ENCODE data around the gene BMP2K. TPM values are rescaled to one million over a fixed set of nuclear protein-coding genes. Genes with fewer than 3 reads are reported as not detected.

The BMP2K gene
- polyA plus RNA-seq, 2 of the 4 experiments (the other 2 are of a cell fraction), result 9.9 to 19.7 TPM

- no peak overlapping the region for H3K27ac ChIP-seq
- no peaks in the 10 kb centered on the region for H3K9me3 ChIP-seq
- TF ChIP-seq CBX8 (IDR thresholded peaks at IDR 0.05) (no peak), MAFK (IDR thresholded peaks at IDR 0.05; ENCODE audit: partially characterized antibody) (no peak), HDAC2 (IDR thresholded peaks at IDR 0.05) (no peak), HMGXB4 (CRISPR knock-in tag; IDR thresholded peaks at IDR 0.05; ENCODE audit: borderline replicate concordance) (no peak), TFCP2L1 (CRISPR knock-in tag; IDR thresholded peaks at IDR 0.05) (no peak), HEYL (CRISPR knock-in tag; IDR thresholded peaks at IDR 0.05) (no peak), ZC3H11A (IDR thresholded peaks at IDR 0.05) (no peak), HOXB5 (CRISPR knock-in tag; IDR thresholded peaks at IDR 0.05) (no peak), E2F6 (IDR thresholded peaks at IDR 0.05; ENCODE audit: borderline replicate concordance, low read depth) (no peak), JUNB (IDR thresholded peaks at IDR 0.05) (no peak), EHF (CRISPR knock-in tag; IDR thresholded peaks at IDR 0.05) (no peak), TP53 (CRISPR knock-in tag; IDR thresholded peaks at IDR 0.05) (no peak)
- FAIRE-seq (no peak), DNase-seq (ENCODE audit: low read depth in 1 of 2, low spot score in 1 of 2) (no peak), ATAC-seq (no peak)
- WGBS (ENCODE audit: missing lambda C conversion rate), result 94% methylated on average over 1 of the region's 1 CpG
- H3K4me2 ChIP-seq, result no peak overlapping the region
- no peaks in the 10 kb centered on the region for H3K4me1 ChIP-seq
- POLR2A ChIA-PET, result no interaction called here
- CTCF ChIA-PET, result no interaction called here
- no peak overlapping the region for H3K4me3 ChIP-seq
These were observed 101.9 kb downstream of the BMP2K start for GRCh38 chr4:78878031-78878430.

- H3K27ac ChIP-seq, result no peak overlapping the region
- DNase-seq (ENCODE audit: low read depth in 1 of 2, low spot score in 1 of 2), result no peak
- H3K4me1 ChIP-seq, result no peaks in the 10 kb centered on the region
- no peak for TF ChIP-seq SREBF2 (IDR thresholded peaks at IDR 0.05)
- TF ChIP-seq BHLHE40 (IDR thresholded peaks at IDR 0.05; ENCODE audit: low read depth, low read length), result no peak
- TF ChIP-seq EP300 (IDR thresholded peaks at IDR 0.05), result no peak
- no peak for TF ChIP-seq JUNB (IDR thresholded peaks at IDR 0.05)
- no peak for TF ChIP-seq NPAS2 (CRISPR knock-in tag; IDR thresholded peaks at IDR 0.05; ENCODE audit: borderline replicate concordance)
- no peak for TF ChIP-seq HOXB13 (CRISPR knock-in tag; IDR thresholded peaks at IDR 0.05; ENCODE audit: low read depth)
- TF ChIP-seq EHF (CRISPR knock-in tag; IDR thresholded peaks at IDR 0.05), result no peak
- no peak for TF ChIP-seq NFE2L2 (conservative IDR thresholded peaks at IDR 0.05; ENCODE audit: low read length)
- no peak for TF ChIP-seq RAD21 (conservative IDR thresholded peaks at IDR 0.05 in 1 of 2, IDR thresholded peaks at IDR 0.05 in 1 of 2)
- TF ChIP-seq ZNF302 (CRISPR knock-in tag; IDR thresholded peaks at IDR 0.05), result no peak
- ChIA-PET CTCF (no interaction called here), POLR2A (no interaction called here)
- FAIRE-seq, result no peak
- no peak overlapping the region for H3K4me3 ChIP-seq
- no peak for ATAC-seq
- H3K9me3 ChIP-seq, result no peaks in the 10 kb centered on the region
- no peak overlapping the region for H3K4me2 ChIP-seq
These were observed 104.8 kb downstream of the BMP2K start for GRCh38 chr4:78880874-78881492.

GRCh38 chr4:78885598-78885997 lies 109.4 kb downstream of the BMP2K start:
- FAIRE-seq, result no peak
- no peak for ATAC-seq
- TF ChIP-seq REST (IDR thresholded peaks at IDR 0.05) (no peak), SMC3 (IDR thresholded peaks at IDR 0.05) (no peak), RCOR1 (IDR thresholded peaks at IDR 0.05; ENCODE audit: low read depth, low read length) (no peak), MAX (IDR thresholded peaks at IDR 0.05) (no peak), ZFP36 (IDR thresholded peaks at IDR 0.05; ENCODE audit: borderline replicate concordance, partially characterized antibody) (no peak), NFE2L2 (conservative IDR thresholded peaks at IDR 0.05; ENCODE audit: low read length) (no peak), RAD21 (conservative IDR thresholded peaks at IDR 0.05 in 1 of 2, IDR thresholded peaks at IDR 0.05 in 1 of 2) (no peak), CHD2 (IDR thresholded peaks at IDR 0.05; ENCODE audit: low read length, partially characterized antibody) (no peak), ESRRA (IDR thresholded peaks at IDR 0.05; ENCODE audit: borderline replicate concordance, low read length) (no peak), KDM5A (IDR thresholded peaks at IDR 0.05) (no peak), RARB (CRISPR knock-in tag; IDR thresholded peaks at IDR 0.05) (no peak), CBX8 (IDR thresholded peaks at IDR 0.05) (no peak)
- no peaks in the 10 kb centered on the region for H3K4me1 ChIP-seq
- no peak overlapping the region for H3K4me2 ChIP-seq
- no peaks in the 10 kb centered on the region for H3K9me3 ChIP-seq
- ChIA-PET CTCF (no interaction called here), POLR2A (interaction anchor here (0.5 kb wide), 1 partner anchor 109 kb away, joined by 4 read pairs; the partner anchor contains the start of gene BMP2K)
- no peak overlapping the region for H3K4me3 ChIP-seq
- no peak for DNase-seq (ENCODE audit: low read depth in 1 of 2, low spot score in 1 of 2)
- no peak overlapping the region for H3K27ac ChIP-seq

Measured in A549 (cell line).